Osteocyte (in vitro differentiated cells): ENCODE data around the gene EID1. TPM values are rescaled to one million over a fixed set of nuclear protein-coding genes. Genes with fewer than 3 reads are reported as not detected.

Source experiments
- DNase-seq: peaks from one replicate; pipeline ENCODE4 v3.0.0; 2021; ENCODE audit warnings: mixed read lengths; ENCODE audit not compliant: unreplicated experiment; ENCODE audit errors: extremely low spot score
- H3K27ac Mint-ChIP-seq: one replicate; pipeline ENCODE4 v1.8.0; 2021; ENCODE audit warnings: mild to moderate bottlenecking, mixed read lengths; ENCODE audit not compliant: unreplicated experiment
- H3K27me3 Mint-ChIP-seq: one replicate; pipeline ENCODE4 v1.8.0; 2021; ENCODE audit warnings: mixed read lengths; ENCODE audit not compliant: unreplicated experiment
- H3K36me3 Mint-ChIP-seq: one replicate; pipeline ENCODE4 v1.8.0; 2021; ENCODE audit warnings: mixed read lengths; ENCODE audit not compliant: unreplicated experiment
- H3K4me1 Mint-ChIP-seq: one replicate; pipeline ENCODE4 v1.8.0; 2021; ENCODE audit warnings: mixed read lengths; ENCODE audit not compliant: unreplicated experiment
- H3K4me3 Mint-ChIP-seq: one replicate; pipeline ENCODE4 v1.8.0; 2021; ENCODE audit warnings: mild to moderate bottlenecking, moderate library complexity, mixed read lengths; ENCODE audit not compliant: unreplicated experiment
- H3K9me3 Mint-ChIP-seq: one replicate; pipeline ENCODE4 v1.8.0; 2021; ENCODE audit warnings: mixed read lengths; ENCODE audit not compliant: unreplicated experiment
- CTCF ChIP-seq: fragments of 200-600 bp; sonication (generic); IDR thresholded peaks from 2 replicates; pipeline ENCODE4 v1.5.0; 2021; ENCODE audit warnings: antibody characterized with exemption, mild to moderate bottlenecking, moderate library complexity
- total RNA-seq: library from RNA; stranded (reverse); gene quantifications from 2 replicates; pipeline ENCODE4 v1.2.1, GENCODE V29; 2021

The EID1 gene
- total RNA-seq, 1 donor from 2014 or later: 185 TPM

GRCh38 chr15:48925714-48926223 is 47.8 kb downstream of the EID1 start:
- Mint-ChIP-seq H3K4me3 (no peak overlapping the region), H3K9me3 (peaks cover 6% of the 10 kb centered on the region), H3K4me1 (peaks cover 36% of the 10 kb centered on the region), H3K27me3 (no peaks in the 10 kb centered on the region), H3K36me3 (no peaks in the 10 kb centered on the region), H3K27ac (peak overlapping the region; percentile 61)
- no peak for DNase-seq
- TF ChIP-seq CTCF: no peak

- Mint-ChIP-seq H3K9me3 (peaks cover 4% of the 10 kb centered on the region), H3K4me3 (no peak overlapping the region), H3K36me3 (no peaks in the 10 kb centered on the region), H3K27me3 (no peaks in the 10 kb centered on the region), H3K27ac (peak overlapping the region; percentile 75), H3K4me1 (peaks cover 40% of the 10 kb centered on the region)
- TF ChIP-seq CTCF: no peak
- DNase-seq: no peak
These were observed 51.1 kb downstream of the EID1 start for GRCh38 chr15:48928877-48929538.

- peak overlapping the region; percentile 75 for H3K27ac Mint-ChIP-seq
- peak overlapping the region; percentile 8 for H3K4me3 Mint-ChIP-seq
- peaks cover 39% of the 10 kb centered on the region for H3K4me1 Mint-ChIP-seq
- no peaks in the 10 kb centered on the region for H3K36me3 Mint-ChIP-seq
- no peaks in the 10 kb centered on the region for H3K27me3 Mint-ChIP-seq
- DNase-seq: no peak
- peaks cover 5% of the 10 kb centered on the region for H3K9me3 Mint-ChIP-seq
- TF ChIP-seq CTCF: no peak
These were observed 51.7 kb downstream of the EID1 start for GRCh38 chr15:48929661-48930060.

Other genes with a start within 250 kb of the EID1 start
- gene FBN1, start 232.4 kb upstream of the EID1 start, total RNA-seq: 1,012 and 1,104 TPM in 2 replicates
- gene CEP152, start 67.1 kb upstream of the EID1 start, total RNA-seq: 5.6 and 6.8 TPM in 2 replicates
- gene SHC4, start 85.8 kb downstream of the EID1 start, total RNA-seq: 4.2 and 4.6 TPM in 2 replicates
- gene SECISBP2L, start 168.3 kb downstream of the EID1 start, total RNA-seq: 47.7 TPM in 2 replicates